ENCODE data around the gene ADM5.

The ADM5 gene

GRCh38 chr19:49658139-49658517, 31.3 kb upstream of the ADM5 start:
- in situ Hi-C loops (cut with HindIII; ENCODE audit: low sequenced_read_pairs) = no loop called here

- in situ Hi-C loops (cut with HindIII; ENCODE audit: low sequenced_read_pairs) = no loop called here
Measured at GRCh38 chr19:49658566-49659442, 30.6 kb upstream of the ADM5 start.

- in situ Hi-C loops (cut with HindIII; ENCODE audit: low sequenced_read_pairs) = no loop called here
Measured at GRCh38 chr19:49660338-49660961, 28.9 kb upstream of the ADM5 start.

GRCh38 chr19:49662011-49662410, 27.4 kb upstream of the ADM5 start:
- in situ Hi-C loops (cut with HindIII; ENCODE audit: low sequenced_read_pairs) = no loop called here

- in situ Hi-C loops (cut with HindIII; ENCODE audit: low sequenced_read_pairs) = no loop called here
Measured at GRCh38 chr19:49663224-49663623, 26.2 kb upstream of the ADM5 start.

- in situ Hi-C loops (cut with HindIII; ENCODE audit: low sequenced_read_pairs) = no loop called here
Measured at GRCh38 chr19:49664171-49665035, 25.0 kb upstream of the ADM5 start.

GRCh38 chr19:49665036-49665350, 24.4 kb upstream of the ADM5 start:
- in situ Hi-C loops (cut with HindIII; ENCODE audit: low sequenced_read_pairs) = no loop called here

GRCh38 chr19:49665351-49666119, 23.9 kb upstream of the ADM5 start, which contains the start of the genes BCL2L12 and IRF3:
TSS of gene BCL2L12 (plus strand) at chr19:49665933. CDS start at chr19:49666693, 760 bp downstream.
TSS of gene IRF3 (minus strand) at chr19:49665857. CDS start at chr19:49664838, 1,019 bp downstream.
- in situ Hi-C loops (cut with HindIII; ENCODE audit: low sequenced_read_pairs) = no loop called here

GRCh38 chr19:49666120-49666444, 23.3 kb upstream of the ADM5 start:
- in situ Hi-C loops (cut with HindIII; ENCODE audit: low sequenced_read_pairs) = no loop called here

- in situ Hi-C loops (cut with HindIII; ENCODE audit: low sequenced_read_pairs) = no loop called here
Measured at GRCh38 chr19:49667473-49667872, 21.9 kb upstream of the ADM5 start.

- in situ Hi-C loops (cut with HindIII; ENCODE audit: low sequenced_read_pairs) = no loop called here
Measured at GRCh38 chr19:49669516-49669915, 19.9 kb upstream of the ADM5 start.

- in situ Hi-C loops (cut with HindIII; ENCODE audit: low sequenced_read_pairs) = no loop called here
Measured at GRCh38 chr19:49672131-49672919, 17.1 kb upstream of the ADM5 start.

GRCh38 chr19:49676136-49676783, 13.1 kb upstream of the ADM5 start:
- in situ Hi-C loops (cut with HindIII; ENCODE audit: low sequenced_read_pairs) = no loop called here

- in situ Hi-C loops (cut with HindIII; ENCODE audit: low sequenced_read_pairs) = no loop called here
Measured at GRCh38 chr19:49676784-49677230, 12.6 kb upstream of the ADM5 start.

- in situ Hi-C loops (cut with HindIII; ENCODE audit: low sequenced_read_pairs) = no loop called here
Measured at GRCh38 chr19:49677231-49677900, 12.0 kb upstream of the ADM5 start, which contains the start of gene PRMT1. TSS of gene PRMT1 (plus strand) at chr19:49677271. CDS start at chr19:49677281, 10 bp downstream.

- in situ Hi-C loops (cut with HindIII; ENCODE audit: low sequenced_read_pairs) = no loop called here
Measured at GRCh38 chr19:49677901-49678674, 11.3 kb upstream of the ADM5 start.

GRCh38 chr19:49678985-49679770, 10.2 kb upstream of the ADM5 start:
- in situ Hi-C loops (cut with HindIII; ENCODE audit: low sequenced_read_pairs) = no loop called here

All from DLD1 (cell line).